GM19193 (cell line): ENCODE measurements around the gene ESRP2.

ENCODE experiments used
- POLR2A ChIP-seq: IDR thresholded peaks from 4 replicates; pipeline ENCODE4 v1.6.1; 2011; ENCODE audit not compliant: insufficient read depth, insufficient read length; ENCODE audit errors: extremely low read depth

ESRP2 gene

GRCh38 chr16:68249371-68249770, 13.4 kb upstream of the ESRP2 start:
- no peak for TF ChIP-seq POLR2A

DNA sequence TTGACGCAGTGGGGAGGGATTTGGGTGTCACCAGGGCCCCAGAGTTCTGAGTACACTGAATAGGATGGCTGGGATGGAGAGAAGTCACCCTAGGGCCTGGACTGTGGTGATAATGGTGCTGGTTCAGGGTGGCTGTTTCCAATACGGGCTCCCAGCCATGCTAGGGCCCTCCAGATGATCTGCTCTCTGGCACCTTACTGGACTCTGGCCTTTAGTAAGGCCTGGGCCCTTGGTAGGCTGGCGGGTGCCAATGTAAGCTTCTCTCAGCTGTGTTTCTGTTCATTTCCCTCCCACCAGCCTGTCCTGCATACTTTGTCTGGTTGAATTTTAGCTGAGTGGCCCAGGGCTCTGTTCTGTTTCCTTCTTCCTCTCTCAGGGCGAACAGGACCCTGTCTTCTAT, 12.0 kb upstream of the ESRP2 start:
- no peak for TF ChIP-seq POLR2A

DNA sequence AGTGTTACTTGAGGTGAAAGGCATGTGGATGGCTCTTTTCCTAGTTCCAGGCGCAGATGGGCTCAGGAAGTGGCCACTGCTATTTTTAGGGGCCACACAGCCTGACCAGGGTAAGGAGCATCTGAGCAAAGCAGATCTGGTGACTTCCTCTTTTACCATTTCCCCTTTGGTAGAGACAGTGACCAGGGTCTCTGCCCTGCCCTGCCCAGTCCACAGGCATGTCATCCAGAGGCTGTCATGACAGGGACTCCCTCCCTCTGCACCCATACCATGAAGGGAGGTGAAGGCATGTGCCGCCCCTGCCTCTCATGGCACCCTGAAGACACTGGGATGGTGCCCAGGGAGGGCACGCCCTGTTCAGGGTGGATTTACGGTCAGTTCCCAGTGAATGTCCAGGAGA, 11.5 kb upstream of the ESRP2 start:
- TF ChIP-seq POLR2A: no peak

DNA sequence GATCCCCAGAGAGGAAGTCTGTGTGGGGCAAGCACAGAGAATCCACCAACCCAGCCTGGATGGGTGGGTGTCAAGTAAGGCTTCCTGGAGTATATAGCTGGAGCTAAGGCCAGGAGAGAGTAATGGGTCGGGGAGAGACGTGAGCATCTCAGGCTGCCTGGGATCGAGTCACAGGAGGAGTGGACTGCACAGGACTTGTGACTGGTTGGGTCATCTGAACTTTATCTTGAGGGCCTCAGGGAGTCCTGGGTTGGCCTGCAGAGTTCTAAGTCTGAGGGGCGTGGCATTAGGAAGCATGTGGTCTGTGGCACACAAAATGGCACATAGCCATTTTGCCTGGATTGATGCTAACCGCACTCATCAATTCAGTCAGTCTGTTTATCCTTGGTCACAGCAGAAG, 10.7 kb upstream of the ESRP2 start:
- TF ChIP-seq POLR2A: no peak

DNA sequence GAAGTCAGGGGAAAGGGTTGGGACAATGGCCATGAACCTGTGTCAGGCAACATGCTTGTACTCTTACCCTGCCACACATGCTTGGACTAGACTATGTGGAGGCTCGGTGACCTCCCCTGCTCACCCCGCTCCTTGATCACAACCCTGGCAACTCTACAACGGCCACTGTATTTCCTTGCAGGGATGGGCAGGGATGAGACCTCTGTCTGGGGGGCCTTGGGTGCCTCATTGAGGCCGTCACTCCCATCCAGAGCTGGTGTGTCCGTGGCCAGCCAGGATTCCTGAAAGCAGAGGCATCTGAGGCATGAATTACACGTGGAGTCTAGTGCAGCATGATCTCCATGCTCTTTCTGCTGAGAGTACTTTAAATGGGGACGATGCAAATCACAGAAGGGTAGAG, 10.2 kb upstream of the ESRP2 start:
- no peak for TF ChIP-seq POLR2A

- peak; percentile 46 for TF ChIP-seq POLR2A
Observed at GRCh38 chr16:68244903-68245853, 9.3 kb upstream of the ESRP2 start, which contains the start of gene PLA2G15. TSS of gene PLA2G15 (plus strand) at chr16:68245373. CDS start at chr16:68245427, 54 bp downstream.

DNA sequence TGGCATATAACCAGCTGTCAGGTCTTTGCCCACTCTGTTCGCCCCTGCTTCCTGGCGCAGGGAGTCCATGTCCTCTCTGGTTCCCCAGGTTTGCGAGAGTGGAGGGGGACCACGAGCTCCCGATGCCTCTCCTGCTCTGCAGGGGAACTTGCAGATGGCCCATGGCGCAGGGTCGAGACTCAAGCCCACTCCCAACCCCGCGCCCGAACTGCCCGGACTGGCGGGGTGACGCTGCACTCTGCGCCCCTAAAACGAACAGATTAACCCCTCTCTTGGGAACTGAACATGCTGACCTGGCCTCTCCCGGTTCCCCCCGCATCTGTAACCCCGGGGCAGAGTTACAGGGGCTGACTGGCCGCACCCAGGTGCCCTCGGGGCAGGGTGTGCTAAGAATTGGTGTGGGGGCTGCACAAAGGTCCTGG, 8.6 kb upstream of the ESRP2 start:
- TF ChIP-seq POLR2A: no peak

GRCh38 chr16:68242926-68243858, 7.3 kb upstream of the ESRP2 start:
- TF ChIP-seq POLR2A: no peak

GRCh38 chr16:68242085-68242484, 6.2 kb upstream of the ESRP2 start:
- no peak for TF ChIP-seq POLR2A

- no peak for TF ChIP-seq POLR2A
Observed at GRCh38 chr16:68238029-68238345, 2.1 kb upstream of the ESRP2 start.

- peak; percentile 65 for TF ChIP-seq POLR2A
Observed at GRCh38 chr16:68237243-68238028, 1.5 kb upstream of the ESRP2 start.

DNA sequence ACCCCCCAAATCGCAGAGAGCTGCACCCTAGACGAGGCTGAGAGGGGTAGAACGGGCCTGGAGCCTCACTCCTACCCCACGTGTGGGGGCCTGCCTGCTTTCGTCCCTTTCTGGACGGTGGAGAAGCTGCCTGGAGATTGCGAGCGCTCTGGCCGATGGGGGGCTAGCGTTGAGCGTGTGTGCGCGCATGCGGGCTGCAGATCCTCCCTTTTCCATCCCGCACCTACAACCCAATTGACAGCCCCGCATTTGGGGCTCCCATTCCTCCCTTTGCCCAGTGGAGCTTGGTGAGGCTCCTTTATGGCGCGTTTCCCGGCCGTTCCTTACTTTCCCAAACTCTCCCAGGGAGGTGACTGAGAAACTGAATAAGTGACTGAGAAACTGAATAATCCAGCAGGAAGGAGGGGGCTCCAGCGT, 907 bp upstream of the ESRP2 start:
- TF ChIP-seq POLR2A: no peak

GRCh38 chr16:68236137-68236825, 354 bp upstream of the ESRP2 start:
- TF ChIP-seq POLR2A: no peak
